Measurements from ENCODE around the gene TTC34.
"Not testable (repeated sequence)": the region's sequence is repeated elsewhere in the genome, so short reads cannot be mapped to it uniquely, and the experiment has no call there.

The TTC34 gene

DNA sequence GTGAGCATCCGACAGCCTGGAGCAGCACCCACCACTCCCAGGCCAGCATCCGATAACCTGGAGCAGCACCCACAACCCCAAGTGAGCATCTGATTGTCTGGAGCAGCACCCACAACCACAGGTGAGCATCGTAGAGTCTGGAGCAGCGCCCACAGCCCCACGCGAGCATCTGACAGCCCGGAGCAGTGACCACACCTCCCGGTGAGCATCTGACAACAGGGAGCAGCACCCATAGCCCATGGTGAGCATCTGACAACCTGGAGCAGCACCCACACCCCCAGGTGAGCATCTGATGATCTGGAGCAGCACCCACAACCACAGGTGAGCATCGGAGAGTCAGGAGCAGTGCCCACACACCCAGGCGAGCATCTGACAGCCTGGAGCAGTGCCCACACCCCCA, 143.6 kb downstream of the TTC34 start:
- not testable (repeated sequence) for DNase-seq (ENCODE audit: low read depth)

DNA sequence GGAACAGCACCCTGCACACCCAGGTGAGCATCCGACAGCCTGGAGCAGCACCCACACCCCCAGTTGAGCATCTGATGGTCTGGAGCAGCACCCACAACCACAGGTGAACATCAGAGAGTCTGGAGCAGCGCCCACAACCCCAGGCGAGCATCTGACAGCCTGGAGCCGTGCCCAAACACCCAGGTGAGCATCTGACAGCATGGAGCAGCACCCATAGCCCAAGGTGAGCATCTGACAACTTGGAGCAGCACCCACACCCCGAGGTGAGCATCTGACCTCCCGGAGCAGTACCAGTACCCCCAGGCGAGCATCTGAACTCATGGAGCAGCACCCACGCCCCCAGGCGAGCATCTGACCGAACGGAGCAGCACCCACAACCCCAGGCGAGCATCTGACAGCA, 144.4 kb downstream of the TTC34 start:
- DNase-seq (ENCODE audit: low read depth) = not testable (repeated sequence)

DNA sequence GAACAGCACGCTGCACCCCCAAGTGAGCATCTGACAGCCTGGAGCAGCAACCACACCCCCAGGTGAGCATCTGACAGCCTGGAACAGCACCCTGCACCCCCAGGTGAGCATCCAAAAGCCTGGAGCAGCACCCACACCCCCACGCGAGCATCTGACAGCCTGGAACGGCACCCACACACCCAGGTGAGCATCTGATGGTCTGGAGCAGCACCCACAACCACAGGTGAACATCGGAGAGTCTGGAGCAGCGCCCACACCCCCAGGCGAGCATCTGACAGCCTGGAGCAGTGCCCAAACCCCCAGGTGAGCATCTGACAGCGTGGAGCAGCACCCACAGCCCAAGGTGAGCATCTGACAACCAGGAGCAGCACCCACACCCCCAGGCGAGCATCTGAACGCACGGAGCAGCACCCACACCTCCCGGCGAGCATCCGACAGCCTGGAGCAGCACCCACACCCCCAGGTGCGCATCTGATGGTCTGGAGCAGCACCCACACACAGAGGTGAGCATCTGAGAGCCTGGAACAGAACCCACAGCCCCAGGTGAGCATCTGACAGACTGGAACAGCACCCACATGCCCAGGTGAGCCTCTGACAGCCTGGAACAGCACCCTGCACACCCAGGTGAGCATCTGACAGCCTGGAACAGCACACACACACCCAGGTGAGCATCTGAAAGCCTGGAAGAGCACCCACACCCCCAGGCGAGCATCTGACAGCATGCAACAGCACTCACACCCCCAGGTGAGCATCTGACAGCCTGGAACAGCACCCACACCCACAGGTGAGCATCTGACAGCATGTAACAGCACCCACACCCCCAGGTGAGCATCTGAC, 145.7 kb downstream of the TTC34 start:
- DNase-seq (ENCODE audit: low read depth) = not testable (repeated sequence)

DNA sequence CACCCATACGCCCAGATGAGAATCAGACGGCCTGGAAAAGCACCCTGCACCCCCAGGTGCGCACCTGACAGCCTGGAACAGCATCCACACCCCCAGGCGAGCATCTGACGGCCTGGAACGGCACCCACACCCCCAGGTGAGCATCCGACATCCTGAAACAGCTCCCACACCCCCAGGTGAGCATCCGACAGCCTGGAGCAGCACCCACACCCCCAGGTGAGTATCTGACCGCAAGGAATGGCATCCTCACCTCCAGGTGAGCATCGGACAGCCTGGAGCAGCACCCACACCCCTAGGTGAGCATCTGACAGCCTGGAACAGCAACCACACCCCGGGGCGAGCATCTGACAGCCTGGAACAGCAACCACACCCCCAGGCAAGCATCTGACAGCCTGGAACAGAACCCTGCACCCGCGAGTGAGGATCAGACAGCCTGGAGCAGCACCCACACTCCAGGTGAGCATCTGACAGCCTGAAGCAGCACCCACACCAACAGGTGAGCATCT, 147.0 kb downstream of the TTC34 start:
- DNase-seq (ENCODE audit: low read depth) = not testable (repeated sequence)

DNA sequence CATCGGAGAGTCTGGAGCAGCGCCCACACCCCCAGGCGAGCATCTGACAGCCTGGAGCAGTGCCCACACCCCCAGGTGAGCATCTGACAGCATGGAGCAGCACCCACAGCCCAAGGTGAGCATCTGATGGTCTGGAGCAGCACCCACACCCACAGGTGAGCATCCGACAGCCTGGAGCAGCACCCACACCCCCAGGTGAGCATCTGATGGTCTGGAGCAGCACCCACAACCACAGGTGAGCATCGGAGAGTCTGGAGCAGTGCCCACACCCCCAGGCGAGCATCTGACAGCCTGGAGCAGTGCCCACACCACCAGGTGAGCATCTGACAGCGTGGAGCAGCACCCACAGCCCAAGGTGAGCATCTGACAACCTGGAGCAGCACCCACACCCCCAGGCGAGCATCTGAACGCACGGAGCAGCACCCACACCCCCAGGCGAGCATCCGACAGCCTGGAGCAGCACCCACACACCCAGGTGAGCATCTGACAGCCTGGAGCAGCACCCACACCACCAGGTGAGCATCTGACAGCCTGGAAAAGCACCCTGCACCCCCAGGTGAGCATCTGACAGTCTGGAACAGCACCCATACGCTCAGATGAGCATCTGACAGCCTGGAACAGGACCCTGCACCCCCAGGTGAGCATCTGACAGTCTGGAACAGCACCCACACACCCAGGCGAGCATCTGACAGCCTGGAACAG, 147.6 kb downstream of the TTC34 start:
- DNase-seq (ENCODE audit: low read depth) = not testable (repeated sequence)

DNA sequence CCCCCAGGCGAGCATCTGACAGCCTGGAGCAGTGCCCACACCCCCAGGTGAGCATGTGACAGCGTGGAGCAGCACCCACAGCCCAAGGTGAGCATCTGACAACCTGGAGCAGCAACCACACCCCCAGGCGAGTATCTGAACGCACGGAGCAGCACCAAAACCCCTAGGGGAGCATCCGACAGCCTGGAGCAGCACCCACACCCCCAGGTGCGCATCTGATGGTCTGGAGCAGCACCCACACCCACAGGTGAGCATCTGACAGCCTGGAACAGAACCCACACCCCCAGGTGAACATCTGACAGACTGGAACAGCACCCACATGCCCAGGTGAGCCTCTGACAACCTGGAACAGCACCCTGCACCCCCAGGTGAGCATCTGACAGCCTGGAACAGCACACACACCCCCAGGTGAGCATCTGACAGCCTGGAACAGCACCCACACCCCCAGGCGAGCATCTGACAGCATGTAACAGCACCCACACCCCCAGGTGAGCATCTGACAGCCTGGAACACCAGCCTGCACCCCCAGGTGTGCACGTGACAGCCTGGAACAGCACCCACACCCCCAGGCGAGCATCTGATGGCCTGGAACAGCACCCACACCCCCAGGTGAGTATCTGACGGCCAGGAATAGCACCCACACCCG, 148.4 kb downstream of the TTC34 start:
- not testable (repeated sequence) for DNase-seq (ENCODE audit: low read depth)

DNA sequence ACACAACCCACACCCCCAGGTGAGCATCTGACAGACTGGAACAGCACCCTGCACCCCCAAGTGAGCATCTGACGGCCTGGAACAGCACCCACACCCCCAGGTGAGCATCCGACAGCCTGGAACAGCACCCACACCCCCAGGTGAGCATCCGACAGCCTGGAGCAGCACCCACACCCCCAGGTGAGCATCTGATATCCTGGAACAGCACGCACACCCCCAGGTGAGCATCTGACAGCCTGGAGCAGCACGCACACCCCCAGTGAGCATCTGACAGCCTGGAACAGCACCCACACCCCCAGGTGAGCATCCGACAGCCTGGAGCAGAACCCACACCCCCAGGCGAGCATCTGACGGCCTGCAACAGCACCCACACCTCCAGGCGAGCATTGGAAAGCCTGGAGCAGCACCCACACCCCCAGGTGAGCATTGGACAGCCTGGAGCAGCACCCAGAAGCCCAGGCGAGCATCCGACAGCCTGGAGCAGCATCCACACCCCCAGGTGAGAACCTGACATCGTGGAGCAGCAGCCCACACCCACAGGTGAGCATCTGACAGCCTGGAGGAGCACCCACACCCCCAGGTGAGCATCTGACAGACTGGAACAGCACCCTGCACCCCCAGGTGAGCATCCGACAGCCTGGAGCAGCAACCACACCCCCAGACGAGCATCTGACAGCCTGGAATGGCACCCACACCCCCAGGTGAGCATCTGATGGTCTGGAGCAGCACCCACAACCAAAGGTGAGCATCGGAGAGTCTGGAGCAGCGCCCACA, 149.2 kb downstream of the TTC34 start:
- not testable (repeated sequence) for DNase-seq (ENCODE audit: low read depth)

DNA sequence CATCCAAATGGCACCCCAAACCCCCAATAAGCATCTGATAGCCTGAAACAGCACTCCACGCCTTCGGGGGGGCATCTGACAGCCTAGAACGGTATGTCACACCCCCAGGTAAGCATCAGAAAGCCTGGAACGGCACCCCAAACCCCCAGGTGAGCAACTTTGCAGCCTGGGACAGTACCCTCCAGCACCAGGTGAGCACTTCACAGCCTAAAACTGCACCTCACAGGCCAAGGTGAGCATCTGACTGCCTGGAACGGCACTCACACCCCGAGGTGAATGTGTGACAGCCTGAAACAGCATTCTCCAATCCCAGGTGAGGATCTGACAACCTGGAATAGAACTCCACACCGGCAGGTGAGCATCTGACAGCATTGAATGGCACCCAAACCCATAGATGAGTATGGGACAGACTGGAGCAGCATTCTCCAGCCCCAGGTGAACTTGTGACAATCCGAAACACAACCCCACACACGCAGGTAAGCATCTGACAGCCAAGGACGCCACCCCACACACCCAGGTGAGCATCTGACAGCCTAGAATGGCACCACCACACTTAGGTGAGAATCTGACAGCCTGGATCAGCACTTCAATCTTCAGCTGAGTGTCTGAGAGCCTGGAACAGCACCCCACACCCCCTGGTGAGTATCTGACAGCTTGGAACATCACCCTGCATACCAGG, 150.4 kb downstream of the TTC34 start:
- DNase-seq (ENCODE audit: low read depth) = no peak

DNA sequence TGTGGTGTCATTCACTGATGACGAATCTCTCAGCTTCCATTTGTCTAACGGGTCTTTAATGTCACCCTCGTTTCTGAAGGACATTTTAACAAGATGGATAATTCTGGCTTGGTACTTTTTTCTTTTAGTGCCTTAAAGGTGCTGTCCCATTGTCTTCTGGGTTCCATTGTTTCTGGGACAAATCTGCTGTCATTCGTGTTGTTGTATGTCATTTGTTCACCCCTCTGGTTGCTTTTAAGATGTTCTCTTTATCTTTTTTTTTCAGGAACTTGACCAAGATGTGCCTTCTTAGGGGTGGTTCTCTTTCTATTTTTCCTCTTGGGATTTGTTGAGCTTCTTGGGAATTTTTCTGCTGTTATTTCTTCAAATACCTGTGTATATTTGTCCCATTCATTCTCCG, 154.7 kb downstream of the TTC34 start:
- DNase-seq (ENCODE audit: low read depth) = no peak

DNA sequence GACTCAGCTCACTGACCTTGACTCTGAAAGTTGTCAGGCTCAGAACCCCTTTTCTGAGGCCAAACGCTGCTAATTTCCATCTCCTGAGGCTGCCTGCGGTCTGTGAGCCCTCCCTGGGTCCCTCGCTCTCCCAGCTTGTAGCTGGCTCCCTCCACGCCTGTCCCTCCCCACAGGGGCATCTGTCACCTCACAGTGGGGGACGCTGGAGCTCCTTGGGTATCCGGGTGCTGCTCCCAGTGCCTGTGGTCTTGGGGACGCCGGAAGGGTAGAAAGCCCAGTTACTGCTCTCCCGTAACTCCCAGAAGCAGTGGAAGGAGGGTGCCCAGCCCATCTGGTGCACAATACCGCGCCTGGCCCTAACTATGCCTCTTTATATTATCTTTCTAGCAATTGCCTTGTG, 155.7 kb downstream of the TTC34 start:
- no peak for DNase-seq (ENCODE audit: low read depth)

DNA sequence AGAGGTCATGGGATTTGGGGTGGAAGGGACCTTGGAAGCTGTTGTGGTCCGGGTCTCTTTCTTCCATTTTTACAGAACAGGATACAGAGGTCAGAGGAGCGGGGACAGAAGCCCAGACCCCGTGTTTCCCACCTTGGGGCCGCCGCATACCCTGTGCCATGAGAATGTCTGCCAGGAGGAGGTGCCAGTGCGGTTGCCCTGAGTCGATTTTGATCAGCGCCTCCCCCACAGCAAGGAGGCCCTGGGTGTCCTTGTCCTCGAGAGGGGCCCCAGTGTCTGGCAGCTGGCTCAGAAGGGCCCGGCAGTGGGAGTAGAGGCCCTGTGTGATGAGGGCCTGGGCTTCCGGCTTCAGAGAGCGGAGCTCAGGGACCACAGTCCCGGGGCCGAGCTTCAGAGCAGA, 156.3 kb downstream of the TTC34 start:
- DNase-seq (ENCODE audit: low read depth) = no peak

DNA sequence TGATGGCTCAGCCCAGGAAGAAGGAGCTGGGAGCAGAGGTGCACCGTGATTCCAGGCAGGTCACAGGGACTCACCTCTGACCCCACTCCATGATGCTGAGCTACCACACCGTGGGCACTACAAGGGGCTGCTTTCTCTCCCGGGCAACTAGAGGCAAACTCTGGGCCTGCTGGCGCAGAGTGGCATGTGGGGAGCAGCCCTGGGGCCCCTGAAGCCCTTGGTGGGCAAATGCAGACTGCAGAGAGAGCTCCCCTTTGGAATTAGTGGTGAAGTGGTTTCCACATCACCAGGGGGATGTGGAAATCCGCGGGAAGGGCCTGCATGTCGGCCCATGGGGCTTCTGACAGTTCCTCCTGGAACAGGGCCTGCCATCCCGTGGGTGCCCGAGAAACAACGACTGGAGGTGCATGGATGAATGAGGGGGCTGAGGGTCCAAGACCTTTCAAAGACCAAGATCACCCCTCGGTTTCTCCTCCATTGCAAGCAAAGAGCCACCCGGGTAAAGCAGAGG, 156.8 kb downstream of the TTC34 start:
- DNase-seq (ENCODE audit: low read depth) = no peak

DNA sequence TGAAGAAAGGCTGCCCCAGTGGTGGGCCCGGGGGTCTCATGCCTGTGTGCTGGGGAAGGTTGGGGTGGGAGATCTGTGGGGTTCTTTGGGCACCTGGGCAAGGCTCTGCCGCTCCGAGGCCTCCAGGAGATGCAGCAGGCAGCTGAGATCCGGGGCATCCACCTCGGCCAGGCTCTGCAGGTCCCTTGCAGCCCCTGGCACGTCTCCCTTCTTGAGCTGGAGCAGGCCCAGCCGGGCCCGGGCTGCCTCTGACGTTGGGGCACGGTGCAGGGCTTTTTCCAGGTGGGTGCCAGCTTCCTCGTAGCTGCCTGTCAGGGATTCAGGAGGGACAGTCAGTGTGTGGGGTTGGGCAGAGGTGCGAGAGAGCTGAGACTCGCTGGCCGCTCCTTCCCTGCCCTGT, 157.3 kb downstream of the TTC34 start:
- no peak for DNase-seq (ENCODE audit: low read depth)

DNA sequence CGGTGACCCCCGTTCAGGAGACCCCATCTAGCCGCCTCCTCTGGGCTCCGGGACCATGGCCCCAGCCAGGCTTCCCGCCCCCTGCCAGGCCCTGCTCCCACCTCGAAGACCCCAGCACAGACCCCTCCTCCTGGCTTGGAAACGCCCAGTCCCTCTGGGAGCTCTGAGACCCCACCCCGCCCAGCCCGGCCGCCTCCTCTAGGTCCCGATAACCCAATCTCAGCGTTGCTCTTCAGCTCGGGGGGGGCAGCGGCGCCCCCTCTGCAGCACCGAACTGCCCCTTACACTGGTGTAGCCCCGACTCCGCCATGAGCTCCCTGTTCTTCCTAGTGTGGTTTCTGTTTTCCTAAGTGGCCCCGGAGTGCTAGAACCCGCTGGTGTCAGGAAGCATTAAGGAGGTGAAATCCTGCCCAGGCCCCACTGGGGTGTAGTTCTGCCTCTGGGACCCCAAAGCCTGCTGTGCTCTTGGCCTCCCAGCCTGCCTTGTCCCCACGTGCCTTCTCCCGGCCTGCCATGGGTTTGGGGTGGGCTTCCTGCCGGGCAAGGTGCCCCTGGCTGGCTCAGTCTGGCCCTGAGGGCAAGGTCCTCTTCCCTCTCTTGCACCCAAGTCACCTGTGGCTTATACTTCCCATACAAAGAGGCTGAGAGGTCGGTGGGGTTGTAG, 157.9 kb downstream of the TTC34 start:
- DNase-seq (ENCODE audit: low read depth) = no peak

DNA sequence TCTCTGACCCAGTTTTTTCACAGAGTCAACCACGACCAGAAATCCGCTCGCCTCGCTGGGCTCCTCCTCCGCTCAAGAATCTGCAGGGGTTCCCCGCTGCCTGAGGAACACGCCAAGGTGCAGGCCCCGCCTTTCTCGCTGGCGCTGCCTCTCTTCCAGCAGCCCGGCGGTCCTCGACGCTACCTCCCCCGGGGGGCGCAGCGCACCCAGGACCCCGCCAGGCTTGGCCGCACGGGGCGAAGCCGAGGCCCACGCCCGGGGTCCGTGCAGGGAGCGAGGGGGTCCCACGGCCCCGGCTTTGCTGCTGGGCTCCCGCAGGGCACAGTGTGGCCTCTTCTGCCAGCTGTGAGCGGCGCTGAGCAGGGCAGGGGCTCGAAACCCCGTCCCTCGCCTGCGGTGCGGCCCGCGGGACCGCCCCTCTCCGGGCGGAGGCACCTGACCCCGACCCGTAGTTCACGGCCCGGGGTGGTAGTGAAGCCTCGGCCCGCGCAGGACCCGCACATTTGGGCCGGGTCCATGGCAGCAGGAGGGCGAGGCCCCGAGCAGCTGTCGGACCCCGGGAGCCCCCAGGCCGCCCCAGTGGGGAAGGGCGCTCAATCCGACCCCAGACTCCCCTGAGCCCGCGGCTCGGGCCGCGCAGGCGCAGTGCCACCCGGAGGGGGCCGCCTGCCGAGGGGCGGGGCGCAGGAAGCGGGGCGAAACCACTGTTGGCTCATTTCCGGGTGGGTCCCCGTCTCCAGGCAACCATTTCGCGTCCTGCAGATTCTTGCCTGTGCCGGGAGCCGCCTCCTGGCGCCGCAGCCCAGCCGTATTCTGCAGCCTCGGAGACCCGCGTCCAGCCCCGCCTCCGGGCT, 158.7 kb downstream of the TTC34 start:
- peak; percentile 93 for DNase-seq (ENCODE audit: low read depth)

DNA sequence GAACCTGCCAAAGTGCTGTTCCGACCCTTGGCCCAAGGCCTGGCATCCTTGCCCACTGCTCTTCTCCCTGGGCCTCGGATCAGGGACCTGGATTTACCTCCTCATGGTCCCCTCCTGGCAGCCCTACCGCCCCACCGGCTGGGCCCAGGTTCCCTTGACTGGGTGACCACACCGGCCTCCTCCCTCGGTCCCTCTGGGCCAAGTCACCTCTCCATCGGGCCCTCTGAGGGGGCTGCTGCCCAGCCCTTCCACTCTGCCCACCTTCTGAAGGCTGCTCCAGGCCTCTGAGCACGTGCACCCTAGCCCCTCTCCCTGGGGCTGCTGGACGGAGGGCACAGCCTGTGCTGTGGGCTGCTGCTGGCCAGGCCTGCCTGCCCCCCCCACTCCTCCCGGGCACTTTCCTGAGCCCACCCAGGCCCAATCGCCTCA, 159.3 kb downstream of the TTC34 start:
- DNase-seq (ENCODE audit: low read depth) = no peak

DNA sequence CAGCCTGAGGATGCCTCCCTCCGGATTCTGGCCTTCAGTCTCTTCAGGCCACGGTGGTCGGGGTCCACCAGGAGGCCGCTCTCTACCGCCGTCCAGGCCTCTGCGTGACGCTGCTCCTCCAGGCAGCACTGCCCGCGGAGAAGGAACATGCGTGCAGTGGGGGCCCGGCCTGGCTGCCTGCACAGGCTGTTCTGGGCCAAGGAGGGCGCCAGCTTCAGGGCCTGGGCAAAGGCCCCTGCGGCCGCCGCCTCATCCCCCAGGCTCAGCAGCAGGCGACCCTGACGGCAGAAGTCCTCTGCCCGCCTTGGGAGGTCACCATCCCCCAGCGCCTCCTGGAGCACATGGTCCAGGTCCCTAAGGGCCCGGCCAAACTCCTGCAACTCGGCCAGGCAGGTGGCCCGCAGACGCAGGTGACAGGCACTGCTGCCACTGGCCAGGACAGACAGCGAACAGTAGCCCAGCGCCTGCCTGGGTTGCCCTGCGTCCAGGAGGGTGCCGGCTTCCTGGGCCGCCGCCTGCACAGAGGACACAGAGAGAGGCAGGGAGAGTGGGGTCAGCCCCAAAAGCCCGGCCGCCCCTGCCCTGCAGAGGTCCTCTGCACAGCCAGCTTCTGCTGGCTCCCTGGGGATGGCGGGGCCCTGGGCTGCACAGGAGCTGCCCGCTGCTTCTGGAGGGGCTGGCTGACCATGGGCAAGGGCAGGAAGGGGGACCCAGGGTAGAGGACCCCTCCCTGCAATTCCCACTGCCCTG, 159.9 kb downstream of the TTC34 start:
- no peak for DNase-seq (ENCODE audit: low read depth)

DNA sequence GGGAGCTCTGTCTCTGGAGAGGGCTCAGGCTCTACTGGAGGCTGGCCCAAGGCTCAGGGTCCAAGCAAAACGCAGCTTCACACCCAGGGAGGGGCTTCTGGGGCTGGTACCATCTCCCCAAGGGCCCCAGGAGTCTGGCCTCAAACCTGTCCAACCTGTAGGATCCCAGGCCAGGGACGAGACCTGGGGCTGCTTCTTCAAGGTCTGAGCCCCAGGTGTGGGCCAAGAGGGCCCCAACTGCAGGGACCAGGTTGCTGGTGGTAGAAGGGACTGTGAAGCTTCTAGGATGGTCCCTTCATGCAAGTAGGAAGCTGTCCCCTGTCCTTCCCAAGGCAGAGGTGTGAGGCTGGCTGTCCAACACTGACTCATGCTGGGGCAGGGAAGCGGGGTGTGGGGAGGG, 160.9 kb downstream of the TTC34 start:
- DNase-seq (ENCODE audit: low read depth) = no peak

Data from stimulated activated CD8-positive, alpha-beta memory T cell treated with anti-CD3 and anti-CD28 coated beads, Interleukin-12 subunit alpha, Interleukin-12 subunit beta, amount 100 ng/mL, for 4 hours (primary cell).